ENCODE data around the gene SLAMF6.
"Not testable (repeated sequence)": the region's sequence is repeated elsewhere in the genome, so short reads cannot be mapped to it uniquely, and the experiment has no call there.

SLAMF6 gene

GRCh38 chr1:160504651-160505050, 18.4 kb downstream of the SLAMF6 start:
- DNase-seq, result no peak

DNA sequence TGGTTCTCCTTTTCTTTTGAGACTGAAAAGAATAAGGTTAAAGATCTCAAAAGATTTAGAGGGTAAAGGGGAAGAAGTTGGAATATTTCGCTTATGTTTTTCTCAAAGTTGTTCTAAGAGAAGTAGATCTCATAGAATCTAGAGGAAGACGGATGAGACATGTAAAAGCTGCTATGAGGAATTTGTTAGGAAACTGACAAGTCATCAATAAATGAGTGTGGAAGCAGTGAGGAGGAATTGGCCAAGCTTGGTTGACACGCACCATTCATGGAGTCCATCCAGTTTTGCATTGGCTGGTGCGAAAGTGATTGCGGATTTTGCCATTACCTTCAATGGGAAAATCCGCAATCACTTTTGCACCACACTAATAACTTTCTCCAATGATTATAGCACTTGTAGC, 20.0 kb downstream of the SLAMF6 start:
- no peak for DNase-seq

- DNase-seq, result no peak
Observed at GRCh38 chr1:160500321-160500990, 22.6 kb downstream of the SLAMF6 start.

GRCh38 chr1:160499631-160500030, 23.4 kb downstream of the SLAMF6 start:
- no peak for DNase-seq

GRCh38 chr1:160498301-160499065, 24.6 kb downstream of the SLAMF6 start:
- not testable (repeated sequence) for DNase-seq

- no peak for DNase-seq
Observed at GRCh38 chr1:160496334-160496733, 26.7 kb downstream of the SLAMF6 start.

GRCh38 chr1:160494620-160495019, 28.4 kb downstream of the SLAMF6 start:
- no peak for DNase-seq

DNA sequence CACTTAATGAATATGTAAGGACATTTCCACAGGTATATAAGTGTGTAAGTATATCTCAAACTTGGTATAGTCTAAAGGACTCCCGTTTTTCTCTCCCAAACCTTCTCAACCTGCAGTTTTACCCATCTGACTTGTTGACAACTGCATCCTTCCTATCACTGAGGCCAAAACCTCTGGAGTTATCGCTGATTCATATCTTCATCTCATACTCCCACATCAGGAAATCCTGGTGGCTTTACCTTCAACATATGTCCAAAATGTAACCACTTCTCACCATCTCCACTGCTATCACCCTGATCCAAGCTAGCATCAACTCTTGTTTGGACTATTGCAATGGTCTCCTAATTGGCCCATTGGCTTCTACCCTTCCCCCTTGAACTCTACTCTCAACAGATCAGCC, 30.4 kb downstream of the SLAMF6 start:
- DNase-seq, result no peak

- no peak for DNase-seq
Observed at GRCh38 chr1:160491981-160492380, 31.1 kb downstream of the SLAMF6 start.

DNA sequence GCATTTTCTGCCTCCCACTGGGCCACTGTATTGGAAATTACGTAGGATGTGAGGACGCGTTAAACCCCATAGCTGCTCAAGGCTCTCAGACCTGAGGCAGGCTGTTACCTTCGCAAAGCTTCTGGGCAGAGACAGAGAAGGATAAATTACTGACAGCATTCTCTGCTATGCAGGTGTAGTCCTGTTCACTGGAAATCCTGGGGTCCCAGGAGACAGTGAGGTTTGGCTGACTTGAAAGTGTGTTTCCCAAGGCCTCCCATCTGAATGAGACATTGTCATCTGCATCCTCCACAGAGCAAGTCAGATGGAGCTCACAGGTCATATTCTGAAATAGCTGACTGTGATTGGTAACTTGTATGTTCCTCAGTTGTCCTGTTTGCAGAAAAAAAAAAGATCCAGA, 32.0 kb downstream of the SLAMF6 start:
- no peak for DNase-seq

DNA sequence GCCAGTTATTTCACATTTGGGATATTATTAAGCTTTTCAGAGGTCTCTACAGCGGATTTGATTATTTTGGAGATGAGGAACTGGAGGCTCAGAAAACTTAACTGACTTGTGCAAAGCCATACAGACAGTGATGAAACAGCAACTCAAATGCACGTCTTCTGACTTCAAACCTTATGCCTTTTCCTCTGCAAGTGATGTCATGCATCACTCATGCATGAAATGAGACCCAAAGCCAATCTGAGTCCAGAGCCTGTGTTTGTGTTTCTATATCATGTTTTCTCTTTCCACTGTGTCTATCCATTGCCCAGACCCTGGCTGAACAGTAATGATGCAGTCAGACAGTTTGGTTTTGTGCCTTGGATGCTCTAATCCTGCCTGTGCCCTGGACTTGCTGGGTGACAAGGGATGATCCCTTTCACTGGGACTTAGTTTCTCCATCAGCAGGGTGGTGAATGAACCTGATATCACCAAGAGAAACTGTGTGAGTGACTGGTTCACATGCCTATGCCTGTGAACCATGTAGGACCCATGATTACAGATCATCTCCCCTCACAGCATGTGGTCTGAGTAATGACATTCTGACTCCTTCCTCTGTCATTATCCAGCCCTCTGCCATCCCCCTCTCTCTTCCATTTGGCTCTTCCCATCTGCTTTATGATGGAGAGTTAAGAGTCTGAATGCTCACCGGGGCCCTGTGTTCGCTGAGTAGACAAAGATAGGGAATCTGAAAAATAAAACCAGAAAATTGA, 33.4 kb downstream of the SLAMF6 start:
- DNase-seq, result no peak

DNA sequence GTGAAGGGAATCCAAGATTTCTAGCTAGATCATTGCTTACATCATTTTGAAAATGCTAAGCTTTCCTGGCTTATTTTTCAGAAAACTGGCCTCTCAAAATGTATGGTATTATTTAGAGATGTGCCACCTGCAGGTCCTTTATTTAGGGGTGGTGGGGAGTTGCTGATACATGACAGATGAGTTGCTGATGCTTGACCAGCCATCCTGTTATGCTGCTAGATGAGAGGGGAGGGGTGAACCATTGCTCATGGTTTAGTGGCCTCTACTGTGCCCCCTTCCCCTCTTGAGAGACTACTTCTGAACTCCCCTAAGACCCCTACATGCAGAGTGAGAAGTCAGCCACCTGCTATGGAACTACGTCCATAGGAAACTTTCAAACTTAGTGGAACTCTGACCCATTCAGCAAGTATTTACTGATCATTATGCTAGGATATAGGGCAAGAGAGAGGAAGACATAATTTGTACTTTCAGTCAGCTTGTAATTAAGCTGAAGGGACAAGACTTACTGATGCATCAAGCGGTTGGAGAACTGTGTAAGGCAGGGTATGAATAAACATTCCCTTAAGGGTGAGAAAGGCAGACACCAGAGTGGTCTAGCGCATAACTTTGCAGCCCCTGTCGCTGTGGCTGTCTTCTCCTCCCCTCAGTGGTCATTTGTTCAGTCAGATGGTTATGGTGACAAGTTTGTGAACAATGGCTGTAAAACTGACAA, 34.6 kb downstream of the SLAMF6 start:
- no peak for DNase-seq

- no peak for DNase-seq
Observed at GRCh38 chr1:160486453-160486852, 36.6 kb downstream of the SLAMF6 start.

- DNase-seq, result no peak
Observed at GRCh38 chr1:160483505-160484185, 39.4 kb downstream of the SLAMF6 start.

DNA sequence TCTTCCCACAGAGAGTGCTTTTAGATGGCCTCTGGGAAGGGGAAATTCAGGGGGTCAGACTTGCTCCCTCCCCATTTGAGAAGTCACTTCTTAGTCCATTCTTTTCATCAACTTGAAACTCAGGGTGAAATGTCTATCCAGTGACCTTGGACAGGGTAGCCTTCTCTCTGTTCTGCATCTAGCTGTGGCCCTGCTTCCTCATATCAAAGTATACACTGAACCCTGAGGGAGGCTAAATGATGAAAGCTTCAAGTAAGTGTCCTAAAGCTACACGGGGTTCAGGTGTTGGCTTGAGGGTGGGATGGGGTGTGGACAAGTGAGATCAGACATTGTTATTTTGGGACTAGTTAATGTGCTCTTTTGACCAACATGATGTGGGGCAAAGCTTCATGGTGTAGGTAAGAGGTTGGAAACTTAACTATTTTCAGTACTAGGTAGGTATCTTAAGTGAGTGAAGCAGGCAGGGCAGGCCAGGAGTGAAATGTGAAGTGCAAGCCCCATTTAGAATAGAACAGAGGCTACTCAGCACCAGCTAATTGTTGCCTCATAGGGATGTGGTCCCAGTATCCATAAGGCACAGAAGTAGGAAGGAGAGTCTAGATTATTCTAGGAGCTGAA, 41.0 kb downstream of the SLAMF6 start:
- DNase-seq, result no peak

- DNase-seq, result not testable (repeated sequence)
Observed at GRCh38 chr1:160480781-160481180, 42.3 kb downstream of the SLAMF6 start.

- DNase-seq, result not testable (repeated sequence)
Observed at GRCh38 chr1:160479091-160479490, 44.0 kb downstream of the SLAMF6 start.

- no peak for DNase-seq
Observed at GRCh38 chr1:160474392-160475242, 48.4 kb downstream of the SLAMF6 start.

GRCh38 chr1:160472112-160472511, 50.9 kb downstream of the SLAMF6 start:
- no peak for DNase-seq

DNA sequence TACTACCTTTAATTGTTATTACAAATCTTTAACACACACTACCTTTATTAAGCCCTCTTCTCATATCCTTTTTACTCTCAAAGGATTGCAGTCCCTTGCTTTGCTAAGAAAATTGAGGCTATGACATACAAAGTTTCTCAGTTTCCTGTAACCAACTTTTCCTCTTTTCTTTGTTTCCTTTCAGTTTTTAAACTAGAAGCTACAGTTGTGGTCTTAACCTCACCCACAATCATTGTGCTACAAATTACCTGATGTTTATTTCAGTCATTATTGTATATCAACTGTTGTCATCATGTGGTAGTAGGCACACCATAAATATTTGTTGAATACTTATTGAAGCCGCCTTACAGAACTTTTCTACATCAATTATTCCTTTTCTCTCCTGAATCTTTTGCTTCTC, 51.8 kb downstream of the SLAMF6 start:
- no peak for DNase-seq

DNA sequence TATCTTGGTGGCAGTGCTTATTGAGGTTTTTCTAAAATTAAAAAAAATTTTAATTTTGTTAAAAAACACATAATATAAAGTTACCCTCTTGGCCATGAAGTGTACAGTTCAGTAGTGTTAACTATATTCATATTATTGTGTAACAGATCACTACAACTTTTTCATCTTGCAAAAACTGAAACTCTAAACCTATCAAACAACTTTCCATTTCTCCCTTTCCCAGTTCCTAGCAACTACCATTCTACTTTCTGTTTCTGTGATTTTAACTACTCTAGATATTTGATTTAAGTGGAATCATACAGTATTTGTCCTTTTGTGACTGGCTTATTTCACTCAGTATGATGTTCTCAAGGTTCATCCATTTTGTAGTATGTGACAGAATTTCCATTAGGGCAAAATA, 55.5 kb downstream of the SLAMF6 start:
- no peak for DNase-seq

All from fibroblast of skin of abdomen (primary cell).